Measurements from ENCODE around the gene NEGR1.

Gene NEGR1

DNA sequence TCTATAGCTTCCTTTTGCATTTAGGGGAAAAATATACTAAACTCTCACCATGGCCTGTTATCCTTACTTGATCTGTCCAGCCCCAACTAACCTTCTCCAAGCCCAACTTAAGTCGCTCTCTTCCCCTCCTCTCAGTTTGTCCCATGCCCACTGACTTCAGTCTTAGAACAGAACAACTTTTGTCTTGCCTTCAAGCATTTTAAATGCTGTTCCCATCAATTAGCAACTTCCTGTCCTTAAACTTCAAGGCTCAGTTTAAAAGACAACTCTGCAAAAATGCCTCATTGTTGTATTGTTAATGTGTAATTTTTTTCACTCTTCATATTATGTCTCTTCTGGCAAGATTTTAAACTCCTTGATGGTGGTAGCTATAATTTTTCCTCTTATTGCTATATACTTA is 526.9 kb downstream of the NEGR1 start:
- no peak for DNase-seq (ENCODE audit: low read depth)
- TF ChIP-seq, protein P1, sequence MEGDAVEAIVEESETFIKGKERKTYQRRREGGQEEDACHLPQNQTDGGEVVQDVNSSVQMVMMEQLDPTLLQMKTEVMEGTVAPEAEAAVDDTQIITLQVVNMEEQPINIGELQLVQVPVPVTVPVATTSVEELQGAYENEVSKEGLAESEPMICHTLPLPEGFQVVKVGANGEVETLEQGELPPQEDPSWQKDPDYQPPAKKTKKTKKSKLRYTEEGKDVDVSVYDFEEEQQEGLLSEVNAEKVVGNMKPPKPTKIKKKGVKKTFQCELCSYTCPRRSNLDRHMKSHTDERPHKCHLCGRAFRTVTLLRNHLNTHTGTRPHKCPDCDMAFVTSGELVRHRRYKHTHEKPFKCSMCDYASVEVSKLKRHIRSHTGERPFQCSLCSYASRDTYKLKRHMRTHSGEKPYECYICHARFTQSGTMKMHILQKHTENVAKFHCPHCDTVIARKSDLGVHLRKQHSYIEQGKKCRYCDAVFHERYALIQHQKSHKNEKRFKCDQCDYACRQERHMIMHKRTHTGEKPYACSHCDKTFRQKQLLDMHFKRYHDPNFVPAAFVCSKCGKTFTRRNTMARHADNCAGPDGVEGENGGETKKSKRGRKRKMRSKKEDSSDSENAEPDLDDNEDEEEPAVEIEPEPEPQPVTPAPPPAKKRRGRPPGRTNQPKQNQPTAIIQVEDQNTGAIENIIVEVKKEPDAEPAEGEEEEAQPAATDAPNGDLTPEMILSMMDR (conservative IDR thresholded peaks at IDR 0.05; ENCODE audit: low read depth, low read length): no peak
- no peak overlapping the region for H3K4me3 ChIP-seq (ENCODE audit: low read depth, low read length)

GRCh38 chr1:71753746-71754145 is 528.6 kb downstream of the NEGR1 start:
- no peak for DNase-seq (ENCODE audit: low read depth)
- TF ChIP-seq, protein P1 (conservative IDR thresholded peaks at IDR 0.05; ENCODE audit: low read depth, low read length): no peak
- no peak overlapping the region for H3K4me3 ChIP-seq (ENCODE audit: low read depth, low read length)

GRCh38 chr1:71745326-71745725 is 537.0 kb downstream of the NEGR1 start:
- H3K4me3 ChIP-seq (ENCODE audit: low read depth, low read length): no peak overlapping the region
- no peak for DNase-seq (ENCODE audit: low read depth)
- TF ChIP-seq, protein P1 (conservative IDR thresholded peaks at IDR 0.05; ENCODE audit: low read depth, low read length): no peak

GRCh38 chr1:71743862-71744261 is 538.5 kb downstream of the NEGR1 start:
- TF ChIP-seq, protein P1 (conservative IDR thresholded peaks at IDR 0.05; ENCODE audit: low read depth, low read length): no peak
- DNase-seq (ENCODE audit: low read depth): no peak
- no peak overlapping the region for H3K4me3 ChIP-seq (ENCODE audit: low read depth, low read length)

DNA sequence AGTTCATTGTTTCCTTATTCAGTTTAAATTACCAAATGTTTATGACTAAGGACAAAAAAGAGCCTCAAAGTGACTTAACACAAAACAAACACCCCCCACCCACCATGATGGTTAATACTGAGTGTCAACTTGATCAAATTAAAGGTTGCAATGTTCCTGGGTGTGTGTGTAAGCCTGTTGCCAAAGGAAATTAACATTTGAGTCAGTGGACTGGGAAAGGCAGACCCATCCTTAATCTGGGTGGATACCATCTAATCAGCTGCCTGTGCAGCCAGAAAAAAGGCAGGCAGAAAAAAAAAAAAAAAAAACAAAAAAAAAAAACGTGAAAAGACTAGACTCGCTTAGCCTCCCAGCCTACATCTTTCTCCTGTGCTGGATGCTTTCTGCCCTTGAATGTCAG is 543.4 kb downstream of the NEGR1 start:
- no peak for DNase-seq (ENCODE audit: low read depth)
- H3K4me3 ChIP-seq (ENCODE audit: low read depth, low read length): no peak overlapping the region
- TF ChIP-seq, protein P1 (conservative IDR thresholded peaks at IDR 0.05; ENCODE audit: low read depth, low read length): no peak

- no peak for DNase-seq (ENCODE audit: low read depth)
- TF ChIP-seq, protein P1 (conservative IDR thresholded peaks at IDR 0.05; ENCODE audit: low read depth, low read length): no peak
- H3K4me3 ChIP-seq (ENCODE audit: low read depth, low read length): no peak overlapping the region
These were observed 544.1 kb downstream of the NEGR1 start for GRCh38 chr1:71738256-71738655.

DNA sequence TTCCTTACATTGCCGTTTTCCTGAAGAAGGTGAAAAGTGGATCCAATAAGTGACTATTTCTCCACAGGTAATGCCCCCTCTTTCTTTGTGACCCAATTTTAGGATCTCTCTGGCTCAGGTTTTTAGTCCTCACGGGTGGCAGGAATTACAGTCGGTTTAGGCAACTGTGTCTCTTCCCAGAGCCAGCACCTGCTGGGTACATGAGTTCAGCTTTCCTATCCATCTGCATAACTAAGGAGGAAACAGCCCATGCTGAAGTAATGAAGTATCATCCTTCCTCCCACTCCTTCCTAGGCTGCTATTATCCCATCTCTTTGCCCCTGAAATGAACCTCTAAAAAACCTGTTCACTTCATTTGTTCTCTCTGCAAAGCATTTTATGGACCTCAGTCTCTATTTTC is 544.6 kb downstream of the NEGR1 start:
- H3K4me3 ChIP-seq (ENCODE audit: low read depth, low read length): no peak overlapping the region
- DNase-seq (ENCODE audit: low read depth): no peak
- TF ChIP-seq, protein P1 (conservative IDR thresholded peaks at IDR 0.05; ENCODE audit: low read depth, low read length): no peak

Measured in choroid plexus epithelial cell (primary cell).